ENCODE data around the gene HAPLN2.

Gene HAPLN2

DNA sequence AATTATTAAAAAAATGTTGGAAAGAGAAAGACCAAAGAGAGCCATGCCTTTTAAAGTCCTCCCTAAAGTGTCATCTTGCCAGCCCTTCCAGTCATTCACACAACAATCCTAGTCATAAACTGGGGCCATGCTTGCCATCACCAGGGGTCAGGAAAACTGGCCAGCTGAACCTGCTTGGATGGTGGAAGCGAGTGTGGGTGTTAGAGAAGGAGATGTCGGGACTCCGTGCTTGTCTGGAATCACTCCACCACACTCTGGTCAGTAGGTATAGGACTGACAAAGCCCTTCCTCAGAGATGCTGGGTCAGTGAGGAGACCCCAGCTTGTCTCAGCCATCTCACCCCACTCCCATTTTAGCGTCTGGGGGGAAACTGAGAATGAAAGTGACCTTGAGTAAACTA lies 3.3 kb upstream of the HAPLN2 start:
- TF ChIP-seq ZFX (IDR thresholded peaks at IDR 0.05; ENCODE audit: borderline replicate concordance): no peak
- TF ChIP-seq, protein P1, sequence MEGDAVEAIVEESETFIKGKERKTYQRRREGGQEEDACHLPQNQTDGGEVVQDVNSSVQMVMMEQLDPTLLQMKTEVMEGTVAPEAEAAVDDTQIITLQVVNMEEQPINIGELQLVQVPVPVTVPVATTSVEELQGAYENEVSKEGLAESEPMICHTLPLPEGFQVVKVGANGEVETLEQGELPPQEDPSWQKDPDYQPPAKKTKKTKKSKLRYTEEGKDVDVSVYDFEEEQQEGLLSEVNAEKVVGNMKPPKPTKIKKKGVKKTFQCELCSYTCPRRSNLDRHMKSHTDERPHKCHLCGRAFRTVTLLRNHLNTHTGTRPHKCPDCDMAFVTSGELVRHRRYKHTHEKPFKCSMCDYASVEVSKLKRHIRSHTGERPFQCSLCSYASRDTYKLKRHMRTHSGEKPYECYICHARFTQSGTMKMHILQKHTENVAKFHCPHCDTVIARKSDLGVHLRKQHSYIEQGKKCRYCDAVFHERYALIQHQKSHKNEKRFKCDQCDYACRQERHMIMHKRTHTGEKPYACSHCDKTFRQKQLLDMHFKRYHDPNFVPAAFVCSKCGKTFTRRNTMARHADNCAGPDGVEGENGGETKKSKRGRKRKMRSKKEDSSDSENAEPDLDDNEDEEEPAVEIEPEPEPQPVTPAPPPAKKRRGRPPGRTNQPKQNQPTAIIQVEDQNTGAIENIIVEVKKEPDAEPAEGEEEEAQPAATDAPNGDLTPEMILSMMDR (IDR thresholded peaks at IDR 0.05): no peak
- H3K27ac ChIP-seq: peak overlapping the region; percentile 100

DNA sequence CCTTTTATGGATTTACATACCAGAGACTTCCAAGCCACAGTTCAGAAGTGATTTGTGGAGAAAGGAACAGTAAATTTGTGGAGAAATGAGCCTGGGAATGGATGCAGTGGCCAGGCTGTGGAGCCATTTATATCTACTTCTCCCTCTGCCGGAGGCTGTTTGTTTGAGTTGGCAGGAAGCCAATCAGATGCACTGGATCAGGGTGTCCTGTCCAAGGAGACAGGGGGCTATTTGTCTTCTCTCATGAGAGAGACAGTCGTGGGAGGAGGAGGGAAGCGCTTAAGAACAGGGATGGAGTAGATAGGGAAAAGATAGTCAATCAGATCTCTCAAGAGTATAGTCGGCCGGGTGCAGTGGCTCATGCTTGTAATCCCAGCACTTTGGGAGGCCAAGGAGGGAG lies 2.8 kb upstream of the HAPLN2 start:
- TF ChIP-seq ZFX (IDR thresholded peaks at IDR 0.05; ENCODE audit: borderline replicate concordance): no peak
- TF ChIP-seq, protein P1 (IDR thresholded peaks at IDR 0.05): peak; percentile 24; the same call in 1 of the 2 replicates

DNA sequence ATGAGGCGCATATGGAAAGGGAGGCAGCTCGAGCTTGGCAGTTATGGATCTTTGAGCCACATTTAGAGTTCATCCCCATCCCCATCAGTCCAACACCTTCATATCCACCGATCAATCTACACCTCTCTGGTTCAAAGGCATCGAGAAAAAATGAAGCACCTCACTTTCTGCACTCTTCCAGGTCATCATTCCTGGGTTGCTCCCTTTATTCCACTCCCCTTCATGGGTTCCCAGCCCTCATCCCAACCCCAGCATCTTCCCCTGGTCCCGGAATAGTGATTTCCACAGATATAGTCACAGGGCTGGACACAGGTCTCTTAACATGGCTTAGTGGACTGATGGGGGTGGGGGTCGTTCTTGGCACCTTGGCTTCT lies 354 bp downstream of the HAPLN2 start:
- no peak for TF ChIP-seq ZFX (IDR thresholded peaks at IDR 0.05; ENCODE audit: borderline replicate concordance)
- TF ChIP-seq, protein P1 (IDR thresholded peaks at IDR 0.05): peak; percentile 50
- peak overlapping the region; percentile 16; the same call in 1 of the 2 replicates for H3K27ac ChIP-seq

More for the DNA sequence above, 2.8 kb upstream of the HAPLN2 start:
- peak overlapping the region; percentile 100 for H3K27ac ChIP-seq

DNA sequence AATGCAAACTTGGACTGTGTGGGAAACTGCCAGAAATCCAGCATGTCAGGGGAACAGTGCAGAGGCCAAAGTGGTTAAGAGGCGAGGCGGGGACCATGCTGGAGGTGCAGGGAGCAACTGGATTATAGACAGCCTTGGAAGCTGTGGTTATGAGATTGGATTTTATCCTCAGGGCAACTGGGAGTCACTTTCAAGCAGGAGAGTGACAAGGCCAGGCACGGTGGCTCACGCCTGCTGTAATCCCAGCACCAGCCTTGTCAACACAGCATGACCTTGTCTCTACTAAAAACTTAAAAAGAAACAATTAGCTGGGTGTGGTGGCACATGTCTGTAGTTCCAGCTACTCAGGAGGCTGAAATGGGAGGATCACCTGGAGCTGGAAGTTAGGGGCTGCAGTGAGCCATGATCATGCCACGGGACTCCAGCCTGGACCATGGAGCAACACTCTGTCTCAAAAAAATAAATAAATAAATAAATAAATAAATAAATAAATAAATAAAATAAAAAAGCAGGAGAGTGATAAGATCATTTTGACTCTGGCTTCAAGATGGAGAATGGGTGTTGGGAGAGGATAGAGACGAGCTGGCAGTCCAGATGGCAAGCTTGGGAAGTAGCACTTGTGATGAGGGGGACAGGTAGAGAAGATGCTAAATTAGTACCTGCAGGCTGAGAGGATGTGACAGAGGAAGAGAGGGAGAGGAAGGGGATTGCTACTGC lies 3.5 kb downstream of the HAPLN2 start:
- TF ChIP-seq, protein P1 (IDR thresholded peaks at IDR 0.05): no peak
- TF ChIP-seq ZFX (IDR thresholded peaks at IDR 0.05; ENCODE audit: borderline replicate concordance): no peak
- peak overlapping the region; percentile 60 for H3K27ac ChIP-seq

DNA sequence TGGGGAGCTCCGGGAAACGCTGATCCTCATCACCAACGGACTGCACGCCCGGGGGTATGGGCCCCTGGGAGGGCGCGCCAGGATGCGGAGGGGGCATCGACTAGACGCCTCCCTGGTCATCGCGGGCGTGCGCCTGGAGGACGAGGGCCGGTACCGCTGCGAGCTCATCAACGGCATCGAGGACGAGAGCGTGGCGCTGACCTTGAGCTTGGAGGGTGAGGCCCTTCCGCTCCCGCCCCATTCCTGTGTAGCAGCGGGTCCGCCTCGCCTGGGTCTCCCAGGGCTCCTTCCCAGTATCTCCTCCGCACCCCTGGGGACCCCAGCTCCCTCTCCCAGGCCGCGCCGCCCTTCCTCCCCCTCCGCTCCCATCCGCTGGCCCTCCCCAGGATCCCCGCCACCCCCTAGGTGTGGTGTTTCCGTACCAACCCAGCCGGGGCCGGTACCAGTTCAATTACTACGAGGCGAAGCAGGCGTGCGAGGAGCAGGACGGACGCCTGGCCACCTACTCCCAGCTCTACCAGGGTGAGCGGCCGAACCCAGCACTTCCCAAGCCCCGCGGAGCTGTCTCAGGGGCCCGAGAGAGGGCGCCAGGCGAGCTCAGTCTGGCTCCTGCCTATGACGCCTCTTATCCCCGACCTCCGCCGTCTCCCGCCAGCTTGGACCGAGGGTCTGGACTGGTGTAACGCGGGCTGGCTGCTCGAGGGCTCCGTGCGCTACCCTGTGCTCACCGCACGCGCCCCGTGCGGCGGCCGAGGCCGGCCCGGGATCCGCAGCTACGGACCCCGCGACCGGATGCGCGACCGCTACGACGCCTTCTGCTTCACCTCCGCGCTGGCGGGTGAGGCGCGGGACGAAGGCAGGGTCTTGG lies 5.0 kb downstream of the HAPLN2 start:
- peak overlapping the region; percentile 60; the same call in 1 of the 2 replicates for H3K27ac ChIP-seq
- no peak for TF ChIP-seq ZFX (IDR thresholded peaks at IDR 0.05; ENCODE audit: borderline replicate concordance)
- TF ChIP-seq, protein P1 (IDR thresholded peaks at IDR 0.05): peak; percentile 84

DNA sequence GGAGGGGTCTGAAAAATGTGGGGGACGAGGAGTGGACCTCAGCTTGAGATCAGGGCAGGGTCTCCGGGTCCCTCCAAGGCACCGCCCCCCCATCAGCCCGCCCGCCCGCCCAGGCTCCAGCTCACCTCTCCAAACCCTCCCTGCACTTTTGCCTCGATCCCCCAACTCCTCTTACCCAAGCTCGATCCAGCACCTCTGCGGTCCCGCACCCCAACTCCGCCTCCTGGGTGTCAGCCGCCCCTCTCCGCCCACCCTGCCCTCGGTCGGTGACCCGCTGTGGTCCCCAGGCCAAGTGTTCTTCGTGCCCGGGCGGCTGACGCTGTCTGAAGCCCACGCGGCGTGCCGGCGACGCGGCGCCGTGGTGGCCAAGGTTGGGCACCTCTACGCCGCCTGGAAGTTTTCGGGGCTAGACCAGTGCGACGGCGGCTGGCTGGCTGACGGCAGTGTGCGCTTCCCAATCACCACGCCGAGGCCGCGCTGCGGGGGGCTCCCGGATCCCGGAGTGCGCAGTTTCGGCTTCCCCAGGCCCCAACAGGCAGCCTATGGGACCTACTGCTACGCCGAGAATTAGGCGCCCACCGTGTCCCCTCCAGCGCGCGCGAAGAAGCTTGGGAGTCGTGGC lies 5.7 kb downstream of the HAPLN2 start:
- TF ChIP-seq, protein P1 (IDR thresholded peaks at IDR 0.05): no peak
- no peak for TF ChIP-seq ZFX (IDR thresholded peaks at IDR 0.05; ENCODE audit: borderline replicate concordance)
- no peak overlapping the region for H3K27ac ChIP-seq

Data from 22Rv1 (cell line).